HEK293 (cell line): ENCODE measurements around the gene METTL23.

ENCODE experiments used
- EGR2 ChIP-seq: fragments of 450-650 bp; formaldehyde crosslinking; IDR thresholded peaks from 2 replicates; pipeline ENCODE4 v1.5.1; 2016; ENCODE audit warnings: low read depth, missing biosample characterization, missing genetic modification characterization
- HOXA7 ChIP-seq: sonication (generic); formaldehyde crosslinking; IDR thresholded peaks from 2 replicates; pipeline ENCODE4 v1.8.1; 2022; ENCODE audit warnings: missing genetic modification reagents, borderline replicate concordance
- HOXD13 ChIP-seq: sonication (generic); formaldehyde crosslinking; IDR thresholded peaks from 2 replicates; pipeline ENCODE4 v1.8.0; 2022; ENCODE audit warnings: missing genetic modification reagents, borderline replicate concordance
- IKZF3 ChIP-seq: fragments of 450-650 bp; IDR thresholded peaks from 2 replicates; pipeline ENCODE4 v1.5.0; 2018; ENCODE audit warnings: missing biosample characterization, mild to moderate bottlenecking, missing genetic modification characterization, moderate library complexity
- KLF7 ChIP-seq: fragments of 450-650 bp; formaldehyde crosslinking; IDR thresholded peaks from 2 replicates; pipeline ENCODE4 v1.5.1; 2016; ENCODE audit warnings: missing biosample characterization, missing genetic modification characterization, borderline replicate concordance
- OSR2 ChIP-seq: fragments of 450-650 bp; formaldehyde crosslinking; IDR thresholded peaks from 2 replicates; pipeline ENCODE4 v1.5.1; 2016; ENCODE audit warnings: missing biosample characterization, missing genetic modification characterization
- PBX3 ChIP-seq: sonication (generic); formaldehyde crosslinking; IDR thresholded peaks from 2 replicates; pipeline ENCODE4 v1.8.1; 2022; ENCODE audit warnings: mild to moderate bottlenecking, moderate library complexity, missing genetic modification reagents
- REST ChIP-seq: fragments of 450-650 bp; formaldehyde crosslinking; IDR thresholded peaks from 2 replicates; pipeline ENCODE4 v1.5.1; 2016; ENCODE audit warnings: missing biosample characterization, missing genetic modification characterization
- SETDB1 ChIP-seq: IDR thresholded peaks from one replicate; pipeline ENCODE4 v1.6.1; 2017; ENCODE audit warnings: mild to moderate bottlenecking, low read length, moderate library complexity, mixed read lengths; ENCODE audit not compliant: insufficient read length
- SP3 ChIP-seq: fragments of 450-650 bp; formaldehyde crosslinking; IDR thresholded peaks from 2 replicates; pipeline ENCODE4 v1.5.1; 2016; ENCODE audit warnings: missing biosample characterization, missing genetic modification characterization
- ZBTB44 ChIP-seq: fragments of 450-650 bp; IDR thresholded peaks from 2 replicates; pipeline ENCODE4 v1.5.1; 2018; ENCODE audit warnings: missing biosample characterization, mild to moderate bottlenecking, missing genetic modification characterization
- ZBTB7A ChIP-seq: fragments of 450-650 bp; formaldehyde crosslinking; IDR thresholded peaks from 2 replicates; pipeline ENCODE4 v1.5.1; 2016; ENCODE audit warnings: low read depth, missing biosample characterization, missing genetic modification characterization
- ZNF112 ChIP-seq: fragments of 450-650 bp; formaldehyde crosslinking; IDR thresholded peaks from 2 replicates; pipeline ENCODE4 v1.5.0; 2017; ENCODE audit warnings: missing biosample characterization, missing genetic modification characterization
- ZNF184 ChIP-seq: fragments of 450-650 bp; IDR thresholded peaks from 2 replicates; pipeline ENCODE4 v1.5.1; 2018; ENCODE audit warnings: missing biosample characterization, mild to moderate bottlenecking, missing genetic modification characterization
- ZNF2 ChIP-seq: fragments of 450-650 bp; formaldehyde crosslinking; IDR thresholded peaks from 2 replicates; pipeline ENCODE4 v1.5.1; 2016; ENCODE audit warnings: missing biosample characterization, missing genetic modification characterization
- ZNF221 ChIP-seq: fragments of 450-650 bp; formaldehyde crosslinking; IDR thresholded peaks from 2 replicates; pipeline ENCODE4 v1.5.1; 2017; ENCODE audit warnings: missing biosample characterization, missing genetic modification characterization, borderline replicate concordance
- ZNF311 ChIP-seq: fragments of 450-650 bp; formaldehyde crosslinking; IDR thresholded peaks from 2 replicates; pipeline ENCODE4 v1.5.1; 2017; ENCODE audit warnings: missing biosample characterization, missing genetic modification characterization, borderline replicate concordance
- ZNF366 ChIP-seq: fragments of 450-650 bp; formaldehyde crosslinking; conservative IDR thresholded peaks from 2 replicates; pipeline ENCODE4 v1.5.1; 2016; ENCODE audit warnings: missing biosample characterization, missing genetic modification characterization
- ZNF473 ChIP-seq: fragments of 450-650 bp; formaldehyde crosslinking; IDR thresholded peaks from 2 replicates; pipeline ENCODE4 v1.5.1; 2017; ENCODE audit warnings: missing biosample characterization, missing genetic modification characterization
- ZNF529 ChIP-seq: fragments of 450-650 bp; formaldehyde crosslinking; IDR thresholded peaks from 2 replicates; pipeline ENCODE4 v1.5.1; 2017; ENCODE audit warnings: missing genetic modification characterization, missing biosample characterization; ENCODE audit not compliant: insufficient replicate concordance
- ZNF585B ChIP-seq: fragments of 450-650 bp; formaldehyde crosslinking; IDR thresholded peaks from 2 replicates; pipeline ENCODE4 v1.5.1; 2016; ENCODE audit warnings: missing biosample characterization, missing genetic modification characterization
- ZNF610 ChIP-seq: fragments of 450-650 bp; formaldehyde crosslinking; IDR thresholded peaks from 2 replicates; pipeline ENCODE4 v1.5.1; 2016; ENCODE audit warnings: missing biosample characterization, missing genetic modification characterization, borderline replicate concordance
- ZNF626 ChIP-seq: fragments of 450-650 bp; sonication (Bioruptor Pico); formaldehyde crosslinking; IDR thresholded peaks from 2 replicates; pipeline ENCODE4 v1.5.1; 2018; ENCODE audit warnings: missing biosample characterization, missing genetic modification characterization, inconsistent platforms
- ZNF677 ChIP-seq: fragments of 450-650 bp; IDR thresholded peaks from 2 replicates; pipeline ENCODE4 v1.5.0; 2018; ENCODE audit warnings: missing biosample characterization, mild to moderate bottlenecking, missing genetic modification characterization, moderate library complexity
- ZNF692 ChIP-seq: fragments of 450-650 bp; formaldehyde crosslinking; IDR thresholded peaks from 2 replicates; pipeline ENCODE4 v1.5.1; 2016; ENCODE audit warnings: missing biosample characterization, missing genetic modification characterization
- ZNF704 ChIP-seq: fragments of 450-650 bp; formaldehyde crosslinking; IDR thresholded peaks from 2 replicates; pipeline ENCODE4 v1.5.1; 2016; ENCODE audit warnings: missing biosample characterization, missing genetic modification characterization
- ZNF830 ChIP-seq: fragments of 450-650 bp; IDR thresholded peaks from 2 replicates; pipeline ENCODE4 v1.5.0; 2018; ENCODE audit warnings: missing biosample characterization, missing genetic modification characterization, low read depth, mild to moderate bottlenecking, moderate library complexity
- ZNF843 ChIP-seq: fragments of 450-650 bp; formaldehyde crosslinking; IDR thresholded peaks from 2 replicates; pipeline ENCODE4 v1.5.1; 2016; ENCODE audit warnings: missing biosample characterization, missing genetic modification characterization
- ZSCAN5A ChIP-seq: fragments of 450-650 bp; formaldehyde crosslinking; IDR thresholded peaks from 2 replicates; pipeline ENCODE4 v1.5.1; 2016; ENCODE audit warnings: missing biosample characterization, missing genetic modification characterization

The METTL23 gene

GRCh38 chr17:76709077-76709950 lies 17.3 kb upstream of the METTL23 start (continued):
- TF ChIP-seq ZBTB44 (tag by site-specific recombination) (0 out of 2 replicates have a peak, but pooled peaks have one; percentile 18), ZNF677 (tag by site-specific recombination) (no peak), ZNF366 (no peak; the same call in 1 of the 2 replicates), HOXD13 (CRISPR knock-in tag) (no peak), ZNF704 (tag by site-specific recombination) (no peak), ZNF473 (tag by site-specific recombination) (no peak), ZNF585B (tag by site-specific recombination) (no peak), OSR2 (tag by site-specific recombination) (peak; percentile 91), ZNF626 (tag by site-specific recombination) (no peak), ZNF692 (tag by site-specific recombination) (no peak), REST (tag by site-specific recombination) (no peak), ZNF610 (tag by site-specific recombination) (no peak), ZNF311 (tag by site-specific recombination) (no peak), ZNF843 (tag by site-specific recombination) (peak; percentile 69), HOXA7 (CRISPR knock-in tag) (no peak), ZNF830 (tag by site-specific recombination) (no peak), KLF7 (tag by site-specific recombination) (no peak), SP3 (tag by site-specific recombination) (peak; percentile 84), IKZF3 (tag by site-specific recombination) (peak; percentile 56; the same call in 1 of the 2 replicates), ZNF184 (tag by site-specific recombination) (0 out of 2 replicates have a peak, but pooled peaks have one; percentile 63), PBX3 (CRISPR knock-in tag) (no peak; the same call in none of the 2 replicates), ZNF529 (tag by site-specific recombination) (no peak), ZNF2 (0 out of 2 replicates have a peak, but pooled peaks have one; percentile 26), ZBTB7A (tag by site-specific recombination) (no peak), EGR2 (tag by site-specific recombination) (0 out of 2 replicates have a peak, but pooled peaks have one; percentile 32), ZNF221 (tag by site-specific recombination) (no peak), SETDB1 (no peak), ZSCAN5A (tag by site-specific recombination) (no peak), ZNF112 (tag by site-specific recombination) (no peak)
